ENCODE measurements around the gene TTBK1.

Gene TTBK1

GRCh38 chr6:43313813-43314212, 70.5 kb downstream of the TTBK1 start:
- Histone ChIP-seq H3K36me3 (no peaks in the 10 kb centered on the region), H3K4me3 (no peak overlapping the region), H3K9me3 (replicated peaks in 1 of 11) (peaks cover 0 to 17% (median 0%) of the 10 kb centered on the region in 11 experiments; a peak in 5 of 22 replicates), H3K4me2 (peak overlapping the region in 9 of 11 experiments; percentile 39 to 96 (median 89); a peak in 17 of 22 replicates), H3K9ac (peak overlapping the region in 3 of 11 experiments; percentile 59 to 73 (median 63); a peak in 4 of 22 replicates), H4K20me1 (no peaks in the 10 kb centered on the region), H3K27ac (peak overlapping the region in 8 of 11 experiments; percentile 69 to 90 (median 80); a peak in 14 of 22 replicates), H3K4me1 (peaks cover 16 to 99% (median 70%) of the 10 kb centered on the region in 10 experiments), H3K27me3 (peaks cover 0 to 4% (median 0%) of the 10 kb centered on the region in 11 experiments; a peak in 1 of 22 replicates)
- no peak for TF ChIP-seq Cebpa-rat (IDR thresholded peaks at IDR 0.05)

DNA sequence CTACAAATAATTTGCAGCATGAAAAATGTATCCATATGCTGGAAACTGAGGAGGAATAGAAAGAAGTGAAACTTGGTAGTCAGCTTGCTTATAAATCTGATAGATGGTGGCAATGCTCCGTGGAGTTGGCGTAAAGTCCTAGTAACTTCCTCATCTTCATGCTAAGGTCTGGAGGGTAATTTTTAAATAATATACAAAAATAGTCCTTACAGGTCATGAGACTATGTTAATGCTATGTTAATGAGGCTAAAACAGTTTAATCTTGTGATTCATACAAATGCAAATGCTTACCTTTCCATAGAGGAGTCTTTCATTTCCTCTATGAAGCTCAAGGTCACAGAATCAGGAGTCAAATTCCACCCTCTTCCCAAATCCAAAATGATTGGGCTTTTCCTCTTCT, 74.7 kb downstream of the TTBK1 start:
- H3K4me1 ChIP-seq: peaks cover 4 to 59% (median 29%) of the 10 kb centered on the region in 10 experiments; a peak in 18 of 20 replicates
- H3K27ac ChIP-seq: peak overlapping the region in 2 of 11 experiments; percentile 30 to 35; a peak in 1 of 22 replicates
- TF ChIP-seq Cebpa-rat (IDR thresholded peaks at IDR 0.05): no peak
- no peak overlapping the region for H3K4me3 ChIP-seq
- H3K36me3 ChIP-seq: no peaks in the 10 kb centered on the region
- H3K4me2 ChIP-seq: peak overlapping the region in 4 of 11 experiments; percentile 31 to 89 (median 66); a peak in 8 of 22 replicates
- H3K9ac ChIP-seq: no peak overlapping the region
- no peaks in the 10 kb centered on the region for H3K27me3 ChIP-seq
- H4K20me1 ChIP-seq: no peaks in the 10 kb centered on the region
- no peaks in the 10 kb centered on the region for H3K9me3 ChIP-seq (replicated peaks in 1 of 11)

DNA sequence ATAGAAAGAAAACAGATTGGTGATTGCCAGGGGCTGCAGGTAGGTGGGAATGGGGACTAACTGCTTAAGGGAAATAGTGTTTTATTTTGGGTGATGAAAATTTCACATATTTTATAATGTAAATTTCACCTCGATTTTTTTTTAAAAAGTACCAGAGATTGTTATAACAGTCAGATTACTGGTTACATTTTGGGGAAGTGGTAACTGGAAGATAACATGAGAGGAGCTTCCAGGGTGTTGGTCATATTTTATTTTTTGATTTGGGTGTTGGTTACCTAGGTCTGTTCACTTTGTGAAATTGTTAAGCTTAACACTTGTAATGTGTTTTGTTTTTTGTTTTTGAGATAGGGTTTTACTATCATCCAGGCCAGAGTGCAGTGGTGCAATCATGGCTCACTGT, 82.6 kb downstream of the TTBK1 start:
- no peak overlapping the region for H3K4me3 ChIP-seq
- H3K27ac ChIP-seq: no peak overlapping the region
- H3K4me2 ChIP-seq: 0 out of 22 replicates have a peak overlapping the region, but pooled peaks of 1 of the 11 experiments have one; percentile 15
- peaks cover 0 to 20% (median under 1%) of the 10 kb centered on the region in 10 experiments; a peak in 7 of 20 replicates for H3K4me1 ChIP-seq
- H3K9ac ChIP-seq: no peak overlapping the region
- no peaks in the 10 kb centered on the region for H4K20me1 ChIP-seq
- H3K27me3 ChIP-seq: no peaks in the 10 kb centered on the region
- no peak for TF ChIP-seq Cebpa-rat (IDR thresholded peaks at IDR 0.05)
- H3K9me3 ChIP-seq (replicated peaks in 1 of 11): peaks cover 0 to 9% (median 5%) of the 10 kb centered on the region in 11 experiments; a peak in 7 of 22 replicates
- peaks cover 0 to 7% (median 0%) of the 10 kb centered on the region in 11 experiments; a peak in 4 of 22 replicates for H3K36me3 ChIP-seq

- H3K4me1 ChIP-seq: peaks cover 0 to 37% (median 8%) of the 10 kb centered on the region in 10 experiments; a peak in 10 of 20 replicates
- H3K9me3 ChIP-seq (replicated peaks in 1 of 11): peaks cover 0 to 9% (median 5%) of the 10 kb centered on the region in 11 experiments; a peak in 7 of 22 replicates
- TF ChIP-seq Cebpa-rat (IDR thresholded peaks at IDR 0.05): no peak
- H3K4me3 ChIP-seq: no peak overlapping the region
- peaks cover 0 to 7% (median 0%) of the 10 kb centered on the region in 11 experiments; a peak in 4 of 22 replicates for H3K36me3 ChIP-seq
- H4K20me1 ChIP-seq: no peaks in the 10 kb centered on the region
- H3K4me2 ChIP-seq: no peak overlapping the region
- no peaks in the 10 kb centered on the region for H3K27me3 ChIP-seq
- no peak overlapping the region for H3K27ac ChIP-seq
- H3K9ac ChIP-seq: no peak overlapping the region
Observed at GRCh38 chr6:43328528-43328927, 85.2 kb downstream of the TTBK1 start.

GRCh38 chr6:43331470-43331869, 88.2 kb downstream of the TTBK1 start:
- TF ChIP-seq Cebpa-rat (IDR thresholded peaks at IDR 0.05): no peak
- Histone ChIP-seq H3K27ac (peak overlapping the region in 4 of 11 experiments; percentile 20 to 72 (median 59); a peak in 7 of 22 replicates), H3K27me3 (no peaks in the 10 kb centered on the region)

GRCh38 chr6:43331891-43332290, 88.6 kb downstream of the TTBK1 start:
- Histone ChIP-seq H3K27ac (peak overlapping the region in 4 of 11 experiments; percentile 20 to 72 (median 59); a peak in 7 of 22 replicates), H3K4me2 (peak overlapping the region in 6 of 11 experiments; percentile 26 to 79 (median 68); a peak in 11 of 22 replicates), H3K27me3 (no peaks in the 10 kb centered on the region), H4K20me1 (no peaks in the 10 kb centered on the region), H3K36me3 (peaks cover 0 to 13% (median 7%) of the 10 kb centered on the region in 11 experiments; a peak in 17 of 22 replicates), H3K9ac (peak overlapping the region in 3 of 11 experiments; percentile 21 to 37 (median 26); a peak in 2 of 22 replicates), H3K4me1 (peaks cover 0 to 42% (median 17%) of the 10 kb centered on the region in 10 experiments; a peak in 12 of 20 replicates), H3K9me3 (replicated peaks in 1 of 11) (no peaks in the 10 kb centered on the region), H3K4me3 (no peak overlapping the region)
- TF ChIP-seq Cebpa-rat (IDR thresholded peaks at IDR 0.05): no peak

More at GRCh38 chr6:43331470-43331869, 88.2 kb downstream of the TTBK1 start:
- H3K4me3 ChIP-seq: no peak overlapping the region
- peaks cover 0 to 42% (median 17%) of the 10 kb centered on the region in 10 experiments; a peak in 12 of 20 replicates for H3K4me1 ChIP-seq
- peak overlapping the region in 3 of 11 experiments; percentile 21 to 37 (median 26); a peak in 2 of 22 replicates for H3K9ac ChIP-seq
- H3K36me3 ChIP-seq: peaks cover 0 to 9% (median 3%) of the 10 kb centered on the region in 11 experiments; a peak in 14 of 22 replicates
- H4K20me1 ChIP-seq: no peaks in the 10 kb centered on the region
- peak overlapping the region in 6 of 11 experiments; percentile 26 to 79 (median 68); a peak in 11 of 22 replicates for H3K4me2 ChIP-seq
- no peaks in the 10 kb centered on the region for H3K9me3 ChIP-seq (replicated peaks in 1 of 11)

DNA sequence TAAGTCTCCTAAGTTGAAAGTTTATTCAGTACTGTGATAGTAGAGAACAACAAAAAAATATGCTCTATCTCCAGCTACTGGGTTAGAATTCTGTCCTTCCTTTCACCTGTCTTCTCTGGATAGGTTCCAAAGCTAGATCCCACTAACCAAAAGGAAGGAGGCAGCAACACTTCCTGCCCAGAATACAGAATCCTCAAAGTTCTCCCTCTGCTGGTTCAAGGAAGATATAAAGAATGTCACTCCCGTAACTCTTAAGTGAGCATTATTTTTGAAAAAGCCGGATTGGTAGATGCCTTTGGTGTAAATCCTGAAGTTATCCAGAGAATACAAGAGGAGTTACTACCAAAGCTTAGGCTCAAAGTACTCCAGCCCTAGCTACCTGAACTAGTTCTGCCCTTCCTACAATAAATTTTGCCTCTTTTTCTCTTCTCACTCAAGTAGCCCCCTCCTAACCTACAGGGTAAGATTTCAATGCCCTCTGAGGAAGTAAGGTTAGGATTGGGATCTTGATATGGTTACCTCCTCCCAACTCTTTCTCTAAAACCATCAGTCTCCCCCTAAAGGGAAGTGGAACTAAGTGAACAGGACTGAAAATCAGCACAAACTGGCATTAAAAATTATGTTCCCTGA, 91.3 kb downstream of the TTBK1 start:
- peaks cover 0 to 12% (median 0%) of the 10 kb centered on the region in 11 experiments; a peak in 1 of 22 replicates for H4K20me1 ChIP-seq
- no peak for TF ChIP-seq Cebpa-rat (IDR thresholded peaks at IDR 0.05)
- H3K9me3 ChIP-seq (replicated peaks in 1 of 11): no peaks in the 10 kb centered on the region
- no peak overlapping the region for H3K9ac ChIP-seq
- H3K36me3 ChIP-seq: peaks cover 27 to 40% (median 34%) of the 10 kb centered on the region in 11 experiments
- H3K27me3 ChIP-seq: no peaks in the 10 kb centered on the region
- peak overlapping the region in 5 of 11 experiments; percentile 9 to 48 (median 23); a peak in 9 of 22 replicates for H3K4me2 ChIP-seq
- H3K4me3 ChIP-seq: no peak overlapping the region
- H3K27ac ChIP-seq: no peak overlapping the region
- H3K4me1 ChIP-seq: peaks cover 0 to 50% (median 17%) of the 10 kb centered on the region in 10 experiments; a peak in 12 of 20 replicates

DNA sequence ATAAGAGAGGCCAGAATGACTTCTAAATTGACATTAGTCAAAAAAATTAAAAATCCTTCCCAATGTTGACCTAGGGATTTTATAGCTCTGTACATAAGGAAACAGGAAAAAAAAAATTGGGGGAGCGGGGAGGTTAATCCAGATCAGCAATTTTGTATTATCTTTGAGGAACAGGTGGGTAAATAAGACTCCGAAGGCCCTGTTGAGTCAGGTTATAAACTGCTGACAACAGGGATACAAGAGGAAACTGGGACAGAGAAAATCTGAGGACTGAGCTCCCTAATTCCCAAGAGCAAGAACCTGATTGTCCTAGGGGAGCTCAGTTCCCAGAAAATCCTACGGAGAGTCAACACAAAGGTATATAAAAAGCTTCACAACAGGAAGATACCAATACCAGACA, 92.2 kb downstream of the TTBK1 start:
- peaks cover 35 to 49% (median 43%) of the 10 kb centered on the region in 11 experiments for H3K36me3 ChIP-seq
- H3K4me3 ChIP-seq: no peak overlapping the region
- peak overlapping the region in 3 of 11 experiments; percentile 12 to 48 (median 43); a peak in 5 of 22 replicates for H3K4me2 ChIP-seq
- peaks cover 0 to 12% (median 0%) of the 10 kb centered on the region in 11 experiments; a peak in 1 of 22 replicates for H4K20me1 ChIP-seq
- no peak overlapping the region for H3K9ac ChIP-seq
- no peaks in the 10 kb centered on the region for H3K9me3 ChIP-seq (replicated peaks in 1 of 11)
- H3K4me1 ChIP-seq: peaks cover 0 to 50% (median 17%) of the 10 kb centered on the region in 10 experiments; a peak in 12 of 20 replicates
- H3K27ac ChIP-seq: no peak overlapping the region
- H3K27me3 ChIP-seq: no peaks in the 10 kb centered on the region
- TF ChIP-seq Cebpa-rat (IDR thresholded peaks at IDR 0.05): no peak

- peaks cover 0 to 41% (median 14%) of the 10 kb centered on the region in 10 experiments; a peak in 12 of 20 replicates for H3K4me1 ChIP-seq
- no peak overlapping the region for H3K4me2 ChIP-seq
Observed at GRCh38 chr6:43336382-43336781, 93.1 kb downstream of the TTBK1 start.

More at GRCh38 chr6:43336382-43336781, 93.1 kb downstream of the TTBK1 start:
- no peak overlapping the region for H3K4me3 ChIP-seq
- peaks cover 45 to 58% (median 52%) of the 10 kb centered on the region in 11 experiments for H3K36me3 ChIP-seq
- H3K9ac ChIP-seq: no peak overlapping the region
- H3K27me3 ChIP-seq: no peaks in the 10 kb centered on the region
- H3K27ac ChIP-seq: no peak overlapping the region
- peaks cover 0 to 12% (median 0%) of the 10 kb centered on the region in 11 experiments; a peak in 1 of 22 replicates for H4K20me1 ChIP-seq
- H3K9me3 ChIP-seq (replicated peaks in 1 of 11): no peaks in the 10 kb centered on the region
- TF ChIP-seq Cebpa-rat (IDR thresholded peaks at IDR 0.05): no peak

Measured in BLaER1 treated with 17β-estradiol and CSF1 and Interleukin-3, amounts not matched to agents 10 nM and 100 nM (cell line).